ENCODE measurements around the gene KIF11.

DNA sequence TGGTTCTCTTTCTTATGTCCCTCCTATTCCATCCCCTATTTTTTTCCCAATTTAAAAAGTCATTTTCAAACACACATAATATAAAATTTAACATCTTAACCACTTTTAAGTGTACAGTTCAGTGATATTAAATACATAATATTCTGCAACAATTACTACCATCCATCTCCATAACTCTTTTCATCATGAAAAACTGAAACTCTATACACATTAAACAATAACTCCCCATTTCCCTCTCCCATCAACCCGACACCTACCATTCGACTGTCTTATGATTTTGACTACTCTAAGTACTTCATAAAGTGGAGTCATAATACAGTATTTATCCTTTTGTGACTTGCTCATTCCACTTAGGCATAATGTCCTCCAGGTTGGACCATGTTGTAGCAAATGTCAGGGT, 2.6 kb downstream of the KIF11 start:
- TF ChIP-seq, protein P1, sequence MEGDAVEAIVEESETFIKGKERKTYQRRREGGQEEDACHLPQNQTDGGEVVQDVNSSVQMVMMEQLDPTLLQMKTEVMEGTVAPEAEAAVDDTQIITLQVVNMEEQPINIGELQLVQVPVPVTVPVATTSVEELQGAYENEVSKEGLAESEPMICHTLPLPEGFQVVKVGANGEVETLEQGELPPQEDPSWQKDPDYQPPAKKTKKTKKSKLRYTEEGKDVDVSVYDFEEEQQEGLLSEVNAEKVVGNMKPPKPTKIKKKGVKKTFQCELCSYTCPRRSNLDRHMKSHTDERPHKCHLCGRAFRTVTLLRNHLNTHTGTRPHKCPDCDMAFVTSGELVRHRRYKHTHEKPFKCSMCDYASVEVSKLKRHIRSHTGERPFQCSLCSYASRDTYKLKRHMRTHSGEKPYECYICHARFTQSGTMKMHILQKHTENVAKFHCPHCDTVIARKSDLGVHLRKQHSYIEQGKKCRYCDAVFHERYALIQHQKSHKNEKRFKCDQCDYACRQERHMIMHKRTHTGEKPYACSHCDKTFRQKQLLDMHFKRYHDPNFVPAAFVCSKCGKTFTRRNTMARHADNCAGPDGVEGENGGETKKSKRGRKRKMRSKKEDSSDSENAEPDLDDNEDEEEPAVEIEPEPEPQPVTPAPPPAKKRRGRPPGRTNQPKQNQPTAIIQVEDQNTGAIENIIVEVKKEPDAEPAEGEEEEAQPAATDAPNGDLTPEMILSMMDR (IDR thresholded peaks at IDR 0.05): no peak
- TF ChIP-seq POLR2A (IDR thresholded peaks at IDR 0.05): no peak
